ENCODE results near the gene AMIGO2. TPM values are rescaled to one million over a fixed set of nuclear protein-coding genes. Genes with fewer than 3 reads are reported as not detected.

Gene AMIGO2
- total RNA-seq, 3 donors from 2014 or later = 3.5 to 39.3 (median 4.8) TPM

DNA sequence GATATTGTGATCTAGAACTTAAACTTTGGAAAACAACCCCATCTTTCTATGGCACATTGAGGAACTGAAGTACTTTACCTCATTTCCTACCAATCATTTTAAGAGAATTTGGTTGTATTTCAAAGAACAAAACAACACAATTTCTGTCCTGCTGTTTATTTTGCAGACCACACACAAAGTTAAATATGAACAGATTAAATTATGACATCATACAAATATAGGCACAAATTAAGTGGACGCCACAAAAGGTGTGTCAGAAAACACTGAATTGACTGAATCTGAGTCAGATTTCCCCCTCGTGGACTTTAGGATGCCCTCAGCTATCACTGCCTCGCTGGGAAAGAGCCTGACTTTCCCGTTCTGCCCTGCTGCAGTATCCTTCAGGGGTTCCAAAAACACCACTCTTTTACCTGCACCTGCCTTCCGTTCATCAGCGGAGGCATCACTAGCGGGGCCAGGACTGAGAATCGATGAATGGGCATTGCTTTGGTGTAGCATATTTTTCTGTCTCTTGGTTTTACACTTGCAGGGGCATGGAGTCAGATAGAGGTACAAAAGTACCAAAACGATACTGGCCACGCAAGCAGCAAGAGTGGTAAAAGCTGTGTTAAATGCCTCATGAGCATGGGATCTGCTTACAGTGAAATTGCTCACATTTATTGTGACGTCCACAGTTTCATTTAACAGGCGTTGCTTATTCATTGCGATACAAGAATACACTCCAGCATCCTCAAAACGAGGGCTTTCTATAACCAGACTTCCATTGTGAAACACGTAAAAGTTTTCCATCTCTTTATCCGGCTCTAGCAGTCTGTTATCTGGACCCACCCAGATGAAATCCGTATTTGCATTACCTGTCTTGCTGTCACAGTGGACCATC is 2.3 kb downstream of the AMIGO2 start:
- no peak for DNase-seq
- H3K4me1 ChIP-seq (ENCODE audit: low read depth) = no peaks in the 10 kb centered on the region
- TF ChIP-seq CTCF (IDR thresholded peaks at IDR 0.05) = no peak
- intact Hi-C loops (cut with DNase I, micrococcal nuclease) = no loop called here
- H3K4me3 ChIP-seq = no peak overlapping the region
- no peaks in the 10 kb centered on the region for H3K36me3 ChIP-seq (ENCODE audit: low read depth)
- H3K9me3 ChIP-seq = no peaks in the 10 kb centered on the region
- ATAC-seq = no peak

DNA sequence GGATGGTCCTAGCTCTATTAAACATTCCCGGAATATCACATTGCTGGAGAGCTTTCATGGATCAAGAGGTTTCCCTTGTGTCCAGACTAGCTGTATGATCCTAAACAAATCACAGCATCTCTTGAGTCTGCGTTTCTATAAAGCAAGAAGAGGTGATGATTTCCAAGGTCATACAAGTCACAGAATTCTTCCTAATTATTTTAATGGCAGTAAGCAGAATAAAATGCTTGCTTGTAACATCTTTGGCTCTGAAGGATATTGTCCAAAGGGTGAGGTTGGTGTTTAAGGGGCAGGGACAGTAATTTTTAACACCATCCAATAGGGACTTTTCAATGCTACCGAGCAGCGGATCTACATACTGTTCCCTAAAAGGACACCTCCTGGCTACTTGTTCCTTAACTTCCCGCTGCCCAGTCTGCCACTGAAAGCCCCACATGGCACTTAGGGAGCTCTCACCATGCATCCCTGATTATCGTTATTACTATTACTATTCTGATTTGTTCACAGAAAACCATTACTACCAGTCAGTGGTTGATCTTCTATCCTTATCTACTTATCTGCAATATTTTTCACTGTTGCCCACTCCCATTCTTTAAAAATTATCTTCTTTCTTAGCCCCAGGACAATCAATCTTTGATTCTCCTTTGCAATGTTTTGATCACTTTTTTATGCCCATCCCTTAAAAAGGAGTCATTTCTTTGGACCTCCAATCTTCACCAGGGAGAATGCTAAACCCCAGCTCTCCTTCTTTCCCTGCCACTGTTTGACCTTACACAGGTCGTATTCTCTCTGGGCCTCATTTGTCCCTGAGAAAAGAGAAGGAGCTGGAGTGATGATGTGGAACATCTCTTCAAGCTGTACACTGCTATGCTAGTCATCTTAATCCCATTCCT is 4.3 kb downstream of the AMIGO2 start:
- Histone ChIP-seq H3K4me3 (no peak overlapping the region), H3K9me3 (no peaks in the 10 kb centered on the region), H3K4me1 (ENCODE audit: low read depth) (no peaks in the 10 kb centered on the region), H3K36me3 (ENCODE audit: low read depth) (no peaks in the 10 kb centered on the region)
- ATAC-seq (no peak), DNase-seq (no peak)
- intact Hi-C loops (cut with DNase I, micrococcal nuclease) = no loop called here
- TF ChIP-seq CTCF (IDR thresholded peaks at IDR 0.05) = no peak

- ATAC-seq (no peak), DNase-seq (no peak)
- H3K9me3 ChIP-seq = no peaks in the 10 kb centered on the region
- no peak overlapping the region for H3K4me3 ChIP-seq
- no peaks in the 10 kb centered on the region for H3K4me1 ChIP-seq (ENCODE audit: low read depth)
- TF ChIP-seq CTCF (IDR thresholded peaks at IDR 0.05) = no peak
- intact Hi-C loops (cut with DNase I, micrococcal nuclease) = no loop called here
- H3K36me3 ChIP-seq (ENCODE audit: low read depth) = no peaks in the 10 kb centered on the region
Observed at GRCh38 chr12:47074757-47075156, 5.0 kb downstream of the AMIGO2 start.

DNA sequence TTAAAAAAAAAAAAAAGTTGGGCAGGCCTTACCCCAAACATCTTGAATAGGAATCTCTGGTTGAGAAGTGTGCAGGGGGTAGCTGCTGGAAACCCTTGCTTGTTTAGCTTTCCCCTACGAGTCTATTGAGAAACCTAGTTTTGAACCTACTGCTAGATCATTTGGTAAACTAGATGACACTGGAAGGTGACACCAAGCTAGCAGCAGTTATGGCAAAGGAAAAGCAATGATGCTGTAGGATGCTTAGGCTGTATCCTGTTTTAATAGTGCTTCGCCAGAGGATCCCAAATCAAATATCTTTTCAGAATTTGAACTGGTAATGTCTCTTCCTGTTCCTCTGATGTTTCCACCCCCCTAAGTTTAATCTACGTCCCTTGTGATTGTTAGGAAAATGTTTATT is 5.8 kb downstream of the AMIGO2 start:
- no peak for DNase-seq
- no peak for TF ChIP-seq CTCF (IDR thresholded peaks at IDR 0.05)
- intact Hi-C loops (cut with DNase I, micrococcal nuclease) = no loop called here
- Histone ChIP-seq H3K4me3 (no peak overlapping the region), H3K4me1 (ENCODE audit: low read depth) (no peaks in the 10 kb centered on the region), H3K9me3 (no peaks in the 10 kb centered on the region), H3K36me3 (ENCODE audit: low read depth) (no peaks in the 10 kb centered on the region)
- no peak for ATAC-seq

DNA sequence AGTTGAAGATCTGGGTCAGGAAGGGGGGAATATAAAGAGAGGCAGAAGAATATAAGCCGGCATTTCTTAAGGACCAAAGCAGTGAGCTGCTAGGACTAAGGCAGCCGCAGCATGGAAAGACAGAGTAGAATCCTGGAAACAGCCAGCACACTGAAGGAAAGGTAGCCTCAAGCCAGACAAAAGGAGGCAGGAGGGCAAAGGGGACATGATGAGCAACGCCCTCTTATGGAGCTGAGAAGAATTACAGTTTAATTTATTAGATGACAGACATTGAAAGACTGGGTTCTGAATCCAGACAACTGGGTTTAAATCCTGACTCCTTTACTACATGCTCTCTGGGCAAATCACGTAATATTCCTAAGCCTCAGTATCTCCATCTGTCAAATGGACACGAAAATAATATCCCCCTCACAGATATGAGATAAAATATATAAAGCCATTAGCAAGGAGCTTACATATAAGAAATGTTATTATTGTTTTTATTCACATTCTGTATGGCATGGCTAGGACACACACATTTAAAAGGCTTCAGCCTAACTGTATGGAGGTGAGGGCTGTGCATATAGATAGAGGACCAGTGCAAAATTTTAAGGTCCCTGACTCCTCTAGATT is 8.4 kb downstream of the AMIGO2 start:
- intact Hi-C loops (cut with DNase I, micrococcal nuclease) = no loop called here
- H3K9me3 ChIP-seq = no peaks in the 10 kb centered on the region
- H3K4me1 ChIP-seq (ENCODE audit: low read depth) = no peaks in the 10 kb centered on the region
- ATAC-seq (peak; percentile 59), DNase-seq (no peak)
- no peak for TF ChIP-seq CTCF (IDR thresholded peaks at IDR 0.05)
- no peak overlapping the region for H3K4me3 ChIP-seq
- H3K36me3 ChIP-seq (ENCODE audit: low read depth) = no peaks in the 10 kb centered on the region

All from mucosa of descending colon (tissue), 3 donors.